NCI-H2227 treated with DMSO at 0.1 percent for 48 hours (cell line): ENCODE measurements around the gene REEP5.
"Not testable (repeated sequence)": the region's sequence is repeated elsewhere in the genome, so short reads cannot be mapped to it uniquely, and the experiment has no call there.

ENCODE experiments used
- DNase-seq: peaks from one replicate; lab custom pipeline; 2025; lab: John Stamatoyannopoulos, UW

The REEP5 gene

DNA sequence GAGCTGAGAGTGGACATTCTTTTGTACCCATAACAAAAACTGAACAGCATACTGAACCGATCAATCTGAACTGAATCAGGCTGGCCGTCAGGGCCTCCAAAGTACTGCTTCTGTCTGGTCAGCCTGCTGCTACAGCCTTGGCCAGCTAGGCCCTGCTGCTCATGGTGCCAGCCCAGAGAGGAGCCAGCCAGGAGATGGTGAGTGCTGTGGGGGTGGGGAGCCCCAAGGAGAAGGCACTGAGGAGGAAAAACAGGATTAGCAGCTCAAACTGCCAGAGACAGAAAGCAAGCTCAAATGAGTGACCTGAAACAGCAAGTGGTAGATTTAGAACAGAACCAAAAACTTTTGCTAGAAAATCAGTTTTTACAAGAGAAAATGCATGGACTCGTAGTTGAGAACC, 37.0 kb downstream of the REEP5 start:
- no peak for DNase-seq

DNA sequence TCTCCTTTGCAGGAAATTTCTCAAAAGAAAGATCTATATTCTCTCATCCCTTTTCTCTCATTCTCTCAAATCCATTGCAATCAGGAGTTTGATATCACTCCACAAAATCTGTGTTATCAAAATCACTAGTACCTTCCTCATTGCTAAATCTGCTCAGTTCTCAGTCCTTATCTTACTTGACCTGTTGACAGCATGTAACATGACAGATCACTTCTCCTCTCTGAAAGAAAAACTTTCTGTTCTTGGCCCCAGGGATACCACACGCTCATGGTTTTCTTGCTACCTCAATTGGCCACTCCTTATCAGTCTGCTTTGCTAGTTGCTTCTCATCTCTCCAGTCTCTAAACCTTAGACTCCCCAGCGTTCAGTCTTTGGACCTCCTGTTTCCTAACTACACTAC, 38.8 kb downstream of the REEP5 start:
- no peak for DNase-seq

DNA sequence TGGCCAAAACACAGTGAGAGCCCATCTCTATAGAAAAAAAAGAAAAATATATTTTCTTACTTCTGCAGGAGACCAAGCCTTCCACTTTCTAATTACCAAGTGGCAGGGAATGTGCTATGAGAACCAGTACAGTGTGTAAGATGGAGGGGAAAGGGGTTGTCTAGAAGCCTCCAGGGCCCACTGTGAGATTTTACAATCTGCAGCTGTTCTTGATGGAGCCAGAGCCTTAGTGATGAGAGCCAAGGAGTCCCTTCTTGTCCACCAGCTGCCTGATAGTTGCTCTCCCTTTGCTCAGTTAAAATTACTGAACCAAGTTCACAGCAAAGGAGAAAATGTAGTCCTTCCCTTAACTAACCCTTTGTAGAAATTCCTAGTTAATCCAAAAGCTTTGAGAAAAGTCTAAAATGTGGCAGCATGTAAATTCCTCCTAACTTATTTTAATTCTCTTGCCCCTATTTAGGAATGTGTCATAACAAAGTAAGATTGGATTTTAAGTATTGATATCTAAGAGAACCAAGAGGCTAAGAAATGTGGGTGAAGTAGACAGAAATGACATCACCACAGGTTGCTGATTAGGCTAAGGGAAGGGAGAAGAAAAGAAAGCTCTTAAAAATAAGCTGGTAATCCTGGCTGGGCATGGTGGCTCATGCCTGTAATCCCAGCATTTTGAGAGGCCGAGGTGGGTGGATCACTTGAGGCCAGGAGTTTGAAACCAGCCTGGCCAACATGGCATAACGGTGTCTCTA, 41.6 kb downstream of the REEP5 start:
- DNase-seq: no peak

DNA sequence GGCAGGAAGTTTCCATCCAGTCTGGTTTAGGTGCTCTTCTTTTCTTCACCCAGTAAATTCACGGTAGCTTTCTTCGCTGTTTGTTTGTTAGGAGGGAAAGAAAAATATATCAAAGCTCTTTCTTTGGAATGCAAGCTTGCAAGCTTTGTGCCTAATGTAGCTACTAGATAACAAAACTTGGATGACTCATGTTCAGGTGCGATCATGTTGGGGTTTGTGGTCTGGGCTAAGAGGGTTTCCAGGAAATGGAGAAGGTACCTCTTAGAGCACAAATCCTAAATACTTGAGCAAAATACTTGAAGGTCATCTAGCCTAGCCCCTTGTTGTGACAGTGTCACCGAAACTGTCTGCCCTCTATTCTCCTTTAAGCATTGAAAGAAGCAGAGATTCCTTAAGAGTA, 43.3 kb downstream of the REEP5 start:
- no peak for DNase-seq

DNA sequence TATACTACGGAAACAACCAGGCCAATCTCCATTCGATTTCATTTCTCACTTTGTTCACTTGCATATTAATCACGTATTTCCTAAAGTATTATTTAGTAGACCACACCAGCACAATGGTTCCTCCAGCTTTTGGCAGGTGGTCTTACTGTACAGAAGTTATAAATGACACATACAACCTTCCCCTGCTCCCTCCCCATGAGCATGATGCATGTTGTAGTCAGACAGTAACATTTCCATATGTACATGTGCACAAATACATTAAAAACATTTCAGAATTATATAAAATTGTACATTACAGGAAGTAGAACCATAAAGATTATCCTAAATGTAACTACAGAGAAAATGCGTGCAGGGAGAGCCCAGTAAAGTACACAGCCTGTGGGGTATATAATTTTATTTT, 43.9 kb downstream of the REEP5 start:
- DNase-seq: no peak

DNA sequence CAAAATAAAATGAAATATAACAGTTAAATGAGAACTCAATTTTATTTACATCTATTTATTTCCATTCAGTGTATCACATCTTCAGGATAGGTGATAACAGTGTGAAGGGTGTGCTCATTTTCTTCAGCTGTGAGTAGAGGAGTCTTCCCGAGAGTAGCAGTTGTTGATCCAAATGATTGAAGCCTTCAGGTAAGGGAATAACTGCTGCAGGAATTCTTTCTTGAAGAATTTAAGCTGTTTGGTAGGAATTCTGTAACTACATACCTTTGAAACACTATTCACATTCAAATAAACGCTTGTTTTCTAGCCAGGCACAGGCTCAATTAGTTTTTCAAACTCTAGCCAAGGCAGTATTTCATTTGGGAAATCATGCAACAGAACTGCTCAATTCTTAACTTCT, 45.7 kb downstream of the REEP5 start:
- no peak for DNase-seq

DNA sequence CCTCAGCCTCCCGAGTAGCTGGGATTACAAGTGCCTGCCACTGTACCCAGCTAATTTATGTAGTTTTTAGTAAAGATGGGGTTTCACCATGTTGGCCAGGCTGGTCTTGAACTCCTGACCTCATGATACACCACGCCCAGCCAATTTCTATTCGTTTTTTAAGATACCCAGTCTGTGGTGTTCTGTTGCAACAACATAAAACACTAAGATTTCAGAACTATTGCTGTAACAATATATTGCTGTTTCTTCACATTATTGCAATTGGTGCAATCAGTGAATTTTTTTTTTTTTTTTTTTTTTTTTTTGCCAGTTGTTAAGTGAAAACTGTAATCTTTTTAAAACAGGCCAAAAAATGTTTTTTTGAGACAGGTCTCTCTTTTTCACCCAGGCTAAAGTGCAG, 51.1 kb downstream of the REEP5 start:
- no peak for DNase-seq

DNA sequence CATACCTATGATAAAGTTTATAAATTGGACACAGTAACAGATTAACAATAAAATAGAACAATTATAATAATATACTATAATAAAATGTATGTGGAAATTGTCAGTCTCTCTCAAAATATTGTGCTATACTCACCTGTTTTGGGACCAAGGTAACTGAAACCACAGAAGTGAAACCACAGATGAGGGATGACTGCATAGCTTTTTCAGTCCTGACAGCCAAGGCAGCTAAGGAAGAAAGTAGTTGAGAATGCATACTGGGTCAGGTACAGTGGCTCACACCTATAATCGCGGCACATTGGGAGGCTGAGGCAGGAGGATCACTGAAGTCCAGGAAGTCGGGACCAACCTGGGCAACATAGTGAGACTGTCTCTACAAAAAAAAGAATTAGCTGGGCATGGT, 52.1 kb downstream of the REEP5 start:
- no peak for DNase-seq

DNA sequence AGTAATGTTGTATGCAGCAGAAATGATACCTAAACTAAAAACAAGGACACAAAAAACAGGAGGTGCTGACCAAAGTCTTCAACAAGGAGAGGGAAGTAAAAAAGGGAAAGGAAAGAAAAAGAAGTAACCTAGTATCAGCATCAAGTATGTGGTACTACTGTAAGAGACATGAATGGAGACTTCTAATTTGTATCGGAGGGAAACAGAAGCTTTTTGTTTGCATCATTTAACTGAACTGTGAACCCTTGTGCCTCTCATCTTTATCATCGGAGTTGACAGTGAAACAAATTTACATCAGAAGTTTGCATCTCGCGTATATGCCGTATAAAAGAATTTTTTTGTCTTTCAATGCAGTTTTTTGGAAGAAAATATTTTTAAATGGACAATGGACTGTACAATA, 54.6 kb downstream of the REEP5 start:
- no peak for DNase-seq

DNA sequence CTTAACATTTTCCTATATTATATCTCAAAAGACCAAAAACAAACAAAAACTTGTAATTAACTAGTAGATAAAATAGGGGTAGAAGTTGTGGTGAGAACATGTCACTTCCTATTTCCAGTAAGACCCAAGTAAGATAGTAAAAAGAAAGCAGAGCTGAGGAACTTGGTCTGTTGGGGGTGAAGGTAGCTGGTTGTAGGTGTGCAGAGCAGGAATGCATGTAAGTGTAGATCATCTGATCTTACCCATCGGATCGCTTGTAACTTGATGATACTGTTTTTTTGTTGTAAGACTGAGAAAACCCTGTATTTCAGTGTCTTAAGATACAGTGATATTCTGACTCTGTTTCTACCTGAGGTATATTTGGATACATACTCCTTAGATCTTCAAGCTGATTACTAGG, 55.3 kb downstream of the REEP5 start:
- no peak for DNase-seq

DNA sequence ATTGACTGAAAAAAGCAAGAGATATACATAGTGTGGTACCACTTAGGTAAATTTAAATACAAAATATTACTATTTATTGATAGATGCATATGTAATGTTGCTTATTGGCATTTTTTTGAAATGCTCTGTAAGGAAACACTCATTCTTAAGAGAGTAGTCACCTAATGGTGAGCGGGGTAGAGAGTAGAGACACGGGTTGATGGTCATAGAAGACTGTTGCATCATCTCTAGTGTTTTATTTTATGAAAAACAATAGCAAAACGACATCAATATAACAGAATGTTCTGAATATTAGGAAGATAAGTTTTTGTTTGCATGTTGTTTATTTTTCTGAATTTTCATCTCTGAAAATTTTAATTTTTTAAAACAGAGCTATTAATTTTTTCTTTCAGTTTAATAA, 56.9 kb downstream of the REEP5 start:
- DNase-seq: no peak

DNA sequence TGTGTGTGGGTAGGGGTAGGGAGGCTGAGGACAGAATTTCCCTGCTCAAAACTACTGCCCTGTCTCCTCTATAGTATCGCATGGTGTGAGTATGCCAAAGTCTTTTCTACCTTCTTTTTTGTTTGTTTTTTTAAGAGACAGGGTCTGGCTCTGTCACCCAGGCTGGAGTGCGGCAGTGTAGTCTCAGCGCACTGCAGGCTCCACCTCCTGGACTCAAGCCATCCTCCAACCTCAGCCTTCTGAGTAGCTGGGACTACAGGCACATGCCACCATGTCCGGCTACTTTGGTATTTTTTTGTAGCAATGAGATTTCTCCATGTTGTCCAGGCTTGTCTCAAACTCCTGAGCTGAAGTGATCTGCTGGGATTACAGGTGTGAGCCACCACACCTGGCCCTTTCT, 58.5 kb downstream of the REEP5 start:
- DNase-seq: no peak

DNA sequence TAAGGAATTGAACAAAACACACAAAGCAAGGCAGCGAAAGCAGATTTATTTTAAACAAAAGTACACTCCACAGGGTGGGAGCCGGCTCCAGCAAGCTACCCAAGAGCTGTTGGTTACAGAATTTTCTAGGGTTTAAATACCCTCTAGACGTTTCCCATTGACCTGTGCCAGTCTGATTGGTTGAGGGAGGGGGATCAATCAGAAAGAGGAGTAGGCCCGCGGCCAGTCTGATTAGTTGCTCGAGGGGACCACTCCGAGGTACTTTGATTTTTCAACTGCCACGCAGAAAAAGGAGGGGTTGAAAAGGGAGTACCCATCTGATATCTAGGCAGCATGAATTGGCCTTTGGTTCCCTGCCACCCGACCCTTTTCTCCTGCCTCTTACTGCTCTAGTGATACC, 59.9 kb downstream of the REEP5 start:
- no peak for DNase-seq

DNA sequence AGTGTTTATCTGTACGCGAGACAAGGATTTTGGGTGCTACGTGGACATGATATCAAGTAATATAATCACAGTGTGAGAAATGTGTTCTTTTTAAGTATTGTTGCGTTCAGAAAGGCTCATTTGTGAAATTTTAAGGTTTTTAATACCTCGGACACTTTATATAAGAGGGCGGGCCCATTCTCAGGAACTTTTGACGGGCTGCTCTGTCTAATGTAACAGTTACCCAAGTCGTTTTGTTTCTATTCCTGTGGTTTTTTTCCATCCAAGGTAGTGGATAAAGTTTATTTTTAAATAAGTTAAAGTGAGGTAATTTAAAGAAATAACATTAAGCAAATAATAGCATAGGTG, 60.4 kb downstream of the REEP5 start:
- no peak for DNase-seq

DNA sequence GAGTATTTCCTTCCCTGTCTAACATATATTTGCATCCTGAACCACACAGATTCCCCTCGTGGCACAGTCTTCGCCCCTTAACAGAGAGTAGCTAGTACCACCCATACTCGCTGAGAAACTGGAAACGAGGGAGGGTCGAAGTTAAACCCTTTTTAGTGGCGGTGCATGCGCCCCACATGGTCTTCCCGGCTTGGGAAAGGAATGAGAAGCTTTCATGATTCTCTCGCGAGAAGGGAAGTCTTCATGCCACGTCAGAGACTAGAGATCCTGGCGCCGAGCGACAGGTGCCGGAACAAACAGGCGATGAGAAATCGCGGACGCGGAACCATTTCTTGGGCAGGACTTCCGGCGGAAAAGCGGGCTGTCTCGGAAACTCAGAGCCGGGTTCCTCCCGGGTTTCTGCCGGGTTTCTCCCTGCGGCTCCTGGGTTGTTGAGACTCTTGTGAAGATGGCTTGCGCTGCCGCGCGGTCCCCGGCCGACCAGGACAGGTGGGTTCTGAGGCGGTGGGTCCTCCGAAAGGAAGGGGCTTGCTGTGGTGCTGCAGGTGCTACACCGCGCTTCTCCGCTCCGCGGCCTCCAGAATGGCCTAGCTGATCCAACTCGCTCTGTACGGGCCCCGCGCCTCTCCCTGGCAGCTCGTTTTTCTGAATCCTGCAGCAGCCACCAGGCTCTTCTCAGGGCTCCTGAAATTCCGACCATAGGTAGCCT, 60.9 kb downstream of the REEP5 start, which contains the start of gene SRP19:
Gene SRP19, plus strand, starts transcription at position 359 of the 709 bp plus-strand sequence. Its CDS starts 90 bp downstream, at position 449.
- DNase-seq: peak; percentile 89

DNA sequence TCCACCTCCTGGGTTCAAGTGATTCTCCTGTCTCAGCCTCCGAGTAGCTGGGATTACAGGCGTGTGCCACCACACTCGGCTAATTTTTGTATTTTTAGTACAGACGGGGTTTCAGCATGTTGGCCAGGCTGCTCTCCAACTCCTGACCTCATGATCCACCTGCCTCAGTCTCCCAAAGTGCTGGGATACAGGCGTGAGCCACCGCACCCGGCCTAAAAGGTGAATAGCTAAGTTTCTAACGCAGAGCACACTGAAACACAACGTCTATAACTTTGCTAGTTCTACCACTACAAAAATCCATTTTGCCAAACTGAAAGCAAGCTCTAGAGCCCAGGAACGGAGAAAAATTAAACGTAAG, 61.5 kb downstream of the REEP5 start:
- not testable (repeated sequence) for DNase-seq

DNA sequence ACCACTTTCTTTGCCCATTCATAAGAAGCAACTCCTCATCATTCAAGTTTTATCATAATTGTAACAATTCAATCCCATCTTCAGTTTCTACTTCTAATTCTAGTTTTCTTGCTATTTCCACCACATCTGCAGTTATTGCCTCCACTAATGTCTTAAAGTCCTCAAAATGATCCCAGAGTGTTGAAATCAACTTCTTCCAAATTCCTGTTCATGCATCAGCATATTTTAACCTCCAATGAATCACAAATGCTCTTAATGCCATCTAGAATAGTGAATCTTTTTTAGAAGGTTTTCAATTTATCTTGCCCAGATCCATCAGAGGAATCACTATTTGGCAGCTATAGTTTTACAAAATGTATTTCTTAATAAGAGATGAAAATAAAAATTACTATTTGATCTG, 64.2 kb downstream of the REEP5 start:
- DNase-seq: no peak

DNA sequence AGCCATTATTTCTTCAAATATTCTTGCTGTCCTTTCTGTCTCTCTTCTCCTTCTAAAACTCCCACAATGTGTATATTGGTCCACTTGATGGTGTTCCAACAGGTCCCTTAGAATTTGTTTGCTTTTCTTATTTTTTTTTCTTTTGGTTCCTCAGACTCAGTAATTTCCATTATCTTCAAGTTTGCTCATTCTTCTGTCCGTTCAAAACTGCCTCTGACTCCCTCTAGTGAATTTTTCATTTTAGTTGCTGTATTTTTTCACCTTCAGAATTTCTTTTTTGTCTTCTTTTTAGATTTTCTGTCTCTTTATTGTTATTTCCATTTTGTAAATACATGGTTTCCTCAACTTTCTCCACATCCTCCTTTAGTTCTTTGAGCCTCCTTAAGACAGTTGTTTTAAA, 67.4 kb downstream of the REEP5 start:
- no peak for DNase-seq

DNA sequence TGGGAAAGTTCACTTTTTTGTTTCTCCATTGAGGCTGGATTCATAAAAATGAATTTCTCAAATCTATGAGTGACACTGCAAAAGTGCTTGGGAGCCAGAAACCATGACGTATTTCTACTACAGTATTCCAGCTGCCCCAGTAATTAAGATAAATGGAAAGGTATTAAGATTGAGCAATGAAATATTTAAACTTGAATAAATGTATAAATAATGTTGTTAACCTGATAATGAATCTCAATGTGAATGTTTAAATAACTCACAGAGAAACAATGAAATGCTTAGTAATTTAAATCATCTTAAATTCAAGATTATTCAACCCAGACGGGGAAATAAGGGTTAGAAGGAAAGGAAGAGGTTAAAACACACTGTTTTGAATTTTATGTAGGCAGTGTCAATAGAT, 72.1 kb downstream of the REEP5 start:
- no peak for DNase-seq

DNA sequence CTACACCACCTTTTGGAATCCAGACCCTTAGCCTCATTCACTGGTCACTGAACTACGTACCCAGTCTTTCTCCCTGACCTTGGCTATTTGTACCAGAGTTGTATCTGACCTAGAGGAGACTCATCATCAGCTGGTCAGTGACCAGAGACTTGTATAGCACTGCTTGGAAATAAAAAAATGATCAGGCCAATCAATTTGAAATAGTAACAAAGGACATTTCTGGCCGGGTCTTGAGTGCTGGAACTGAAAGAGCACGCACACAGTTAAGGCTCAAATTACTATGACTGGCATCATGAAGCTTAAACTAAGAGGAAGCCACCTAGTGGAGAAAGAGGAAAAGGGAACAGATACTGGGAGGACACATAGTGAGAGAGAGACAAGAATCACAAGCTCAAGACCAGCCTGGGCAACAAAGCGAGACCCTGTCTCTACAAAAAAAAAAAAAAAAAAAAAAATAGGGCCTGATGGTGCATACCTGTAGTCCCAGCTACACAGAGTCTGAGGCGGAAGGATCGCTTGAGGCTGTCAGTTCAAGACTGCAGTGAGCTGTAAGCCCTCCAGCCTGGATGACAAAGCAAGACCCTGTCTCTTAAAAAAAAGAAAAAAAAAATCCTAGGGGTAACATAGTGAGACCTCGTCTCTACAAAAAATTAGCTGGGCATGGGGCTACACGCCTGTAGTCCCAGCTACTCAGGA, 73.8 kb downstream of the REEP5 start:
- DNase-seq: peak; percentile 43

DNA sequence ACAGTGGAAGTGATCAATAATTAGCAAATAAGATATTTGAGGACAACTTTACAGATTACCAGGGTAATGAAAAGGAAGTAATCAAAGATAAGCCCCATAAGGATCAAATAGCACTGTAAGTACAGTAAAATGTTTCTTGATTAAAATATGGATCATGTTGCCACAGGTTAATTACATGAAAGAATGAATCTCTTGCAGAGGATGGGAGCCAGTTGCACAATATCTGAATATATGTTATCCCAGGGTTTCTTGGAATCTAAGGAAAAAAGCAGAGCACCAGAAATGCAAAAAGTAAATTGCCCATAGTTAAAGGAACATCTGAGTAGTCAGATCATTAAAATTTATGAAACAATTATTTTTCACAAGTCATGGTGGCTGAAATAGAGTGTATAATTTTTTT, 74.7 kb downstream of the REEP5 start:
- no peak for DNase-seq

DNA sequence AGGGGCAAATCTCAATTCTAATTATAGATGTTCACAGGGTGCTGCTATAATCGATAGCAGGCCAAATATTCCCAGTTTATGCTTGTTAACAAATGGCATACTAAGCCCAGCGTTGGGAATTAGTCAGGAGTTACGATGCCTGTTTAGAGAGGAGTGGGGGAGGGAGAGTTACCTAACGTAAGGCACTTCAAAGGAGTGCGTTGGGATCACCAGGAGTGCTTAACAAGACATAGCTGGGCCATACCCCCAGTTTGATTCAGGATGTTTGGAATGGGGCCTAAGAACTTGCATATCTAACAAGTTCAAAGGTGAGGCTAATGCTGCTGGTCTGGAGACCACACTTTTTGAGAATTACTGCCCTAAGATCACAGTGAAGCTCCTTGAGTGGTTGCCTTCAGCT, 75.5 kb downstream of the REEP5 start:
- no peak for DNase-seq

DNA sequence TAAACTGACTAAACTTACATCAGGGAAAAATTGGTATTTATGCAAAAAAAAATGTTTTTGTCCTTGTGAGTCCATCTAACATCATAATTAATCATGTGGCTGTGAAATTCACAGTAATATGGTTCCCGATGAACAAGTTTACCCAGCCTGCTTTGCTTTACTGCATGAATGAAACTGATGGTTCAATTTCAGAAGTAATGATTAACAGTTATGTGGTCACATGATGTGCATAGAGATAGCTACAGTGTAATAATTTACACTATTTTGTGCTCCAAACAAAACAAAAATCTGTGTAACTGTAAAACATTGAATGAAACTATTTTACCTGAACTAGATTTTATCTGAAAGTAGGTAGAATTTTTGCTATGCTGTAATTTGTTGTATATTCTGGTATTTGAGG, 77.5 kb downstream of the REEP5 start:
- no peak for DNase-seq
